ENCODE measurements around the gene MORC2. TPM values are rescaled to one million over a fixed set of nuclear protein-coding genes. Genes with fewer than 3 reads are reported as not detected.

The MORC2 gene
- total RNA-seq, 1 donor from 2014 or later: 11.3 TPM

- DNase-seq (ENCODE audit: low spot score): no peak
These were observed 18.5 kb downstream of the MORC2 start for GRCh38 chr22:30949934-30950660.

DNA sequence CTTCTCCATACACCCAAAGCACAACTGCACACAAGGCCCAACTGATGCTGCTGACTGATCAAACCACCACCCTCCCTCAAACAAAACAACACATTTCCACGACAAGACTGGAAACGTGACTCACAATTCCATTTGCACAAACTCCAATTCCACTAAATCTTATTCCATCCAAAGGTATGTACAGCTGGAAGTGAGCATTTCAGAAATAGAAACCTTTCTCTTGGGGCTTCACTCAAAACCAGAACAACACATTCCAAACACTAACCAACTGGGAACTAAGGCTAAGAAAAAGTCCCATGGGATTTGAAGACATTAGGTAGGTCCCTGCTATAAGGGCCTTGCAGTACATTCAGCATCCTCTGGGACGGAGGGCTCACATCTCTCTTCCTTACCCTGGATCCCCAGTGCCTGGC lies 19.6 kb downstream of the MORC2 start:
- DNase-seq (ENCODE audit: low spot score): no peak

GRCh38 chr22:30947816-30948454 lies 20.6 kb downstream of the MORC2 start:
- DNase-seq (ENCODE audit: low spot score): peak; percentile 74

DNA sequence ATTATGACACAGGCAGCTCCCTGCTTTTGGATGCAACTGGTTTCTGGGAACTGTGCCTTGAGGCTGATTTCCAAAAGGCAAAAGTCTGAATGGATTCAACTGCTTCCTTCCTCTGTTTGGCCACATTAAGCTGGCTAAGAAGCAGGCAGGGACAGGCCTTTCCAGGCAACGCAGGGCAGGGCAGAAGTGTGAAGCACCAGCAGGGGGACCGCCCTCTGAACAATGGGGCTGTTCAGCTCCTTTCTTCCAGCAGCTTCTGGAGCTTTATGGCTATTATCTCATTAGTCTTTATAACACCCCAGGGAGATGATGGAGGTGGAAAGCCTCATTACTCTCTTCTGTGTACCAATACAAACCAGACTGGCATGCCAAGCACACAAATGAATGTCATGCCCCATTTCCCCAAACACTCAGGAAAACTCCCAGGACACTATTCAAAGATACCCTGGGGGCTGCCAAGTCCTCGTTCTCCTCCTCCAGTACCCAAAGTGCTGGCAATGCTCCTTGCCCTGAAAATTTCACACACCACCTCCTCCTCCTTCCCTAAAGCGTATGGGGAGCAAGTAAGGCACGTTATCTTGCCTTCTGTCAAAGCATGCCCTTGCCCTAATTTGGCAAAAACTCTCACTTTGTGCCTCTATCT lies 21.3 kb downstream of the MORC2 start:
- DNase-seq (ENCODE audit: low spot score): no peak

GRCh38 chr22:30946354-30946753 lies 22.2 kb downstream of the MORC2 start:
- no peak for DNase-seq (ENCODE audit: low spot score)

- DNase-seq (ENCODE audit: low spot score): no peak
These were observed 22.9 kb downstream of the MORC2 start for GRCh38 chr22:30945653-30946052.

- no peak for DNase-seq (ENCODE audit: low spot score)
These were observed 23.6 kb downstream of the MORC2 start for GRCh38 chr22:30944986-30945385.

- DNase-seq (ENCODE audit: low spot score): no peak
These were observed 25.2 kb downstream of the MORC2 start for GRCh38 chr22:30943368-30943767.

- no peak for DNase-seq (ENCODE audit: low spot score)
These were observed 27.2 kb downstream of the MORC2 start for GRCh38 chr22:30941363-30941740.

GRCh38 chr22:30940685-30941362 lies 27.8 kb downstream of the MORC2 start:
- DNase-seq (ENCODE audit: low spot score): no peak

DNA sequence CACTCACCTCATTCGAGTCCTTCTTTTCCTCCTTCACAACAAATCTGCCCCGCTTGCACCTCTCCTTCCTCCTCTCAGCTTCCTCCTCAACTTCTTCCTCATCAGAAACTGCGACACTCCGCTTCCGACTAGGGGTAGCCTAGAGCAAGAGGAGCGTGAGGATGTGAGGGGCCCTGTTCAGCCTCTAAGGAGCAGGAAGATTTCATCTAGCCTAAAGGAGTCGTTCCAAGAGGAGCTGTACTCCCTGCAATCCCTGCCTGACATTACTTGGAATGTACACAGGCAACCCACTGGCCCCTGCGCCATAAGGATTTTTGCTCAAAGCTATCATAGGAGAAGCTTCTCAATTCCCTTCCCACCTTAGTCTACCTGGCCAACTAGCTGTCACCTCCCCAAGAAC lies 34.5 kb downstream of the MORC2 start:
- no peak for DNase-seq (ENCODE audit: low spot score)

DNA sequence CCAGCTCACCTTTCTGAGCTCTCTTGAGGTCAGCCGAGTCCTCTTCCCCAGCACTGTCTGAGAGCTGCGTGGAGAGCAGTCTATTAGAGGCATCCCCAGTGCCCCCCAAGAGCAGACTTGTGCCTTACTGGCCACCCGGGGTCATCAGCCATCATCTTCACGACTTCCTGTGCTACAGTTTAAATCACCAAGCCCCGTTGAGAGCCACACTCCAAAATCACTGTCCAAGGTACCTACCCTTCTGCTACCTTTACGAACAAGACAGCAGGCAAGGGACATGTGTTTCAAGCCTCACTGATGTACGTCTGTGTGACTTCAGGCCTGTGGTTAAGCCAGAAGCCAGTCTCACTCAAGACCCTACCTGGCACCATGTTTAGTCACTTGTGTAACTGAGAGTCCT lies 35.1 kb downstream of the MORC2 start:
- DNase-seq (ENCODE audit: low spot score): no peak

DNA sequence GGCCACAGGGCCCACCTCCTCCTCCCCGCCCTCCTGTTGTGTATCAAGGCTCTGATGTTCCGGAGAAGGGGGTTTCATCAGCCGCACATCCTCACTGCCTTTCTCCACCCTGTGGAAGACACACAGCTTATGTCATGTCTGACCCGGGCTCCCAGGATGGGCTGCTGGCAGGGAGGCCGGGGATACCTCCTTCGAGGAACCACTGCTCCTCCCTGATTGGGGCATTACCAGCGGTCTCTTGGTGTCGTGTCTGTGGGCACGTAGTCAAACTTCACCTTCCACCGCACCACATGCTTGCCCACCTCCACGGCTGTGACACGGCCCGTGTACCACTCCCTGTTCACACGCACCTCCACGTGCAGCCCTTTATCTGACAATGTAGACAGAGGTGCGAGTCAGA lies 35.9 kb downstream of the MORC2 start:
- DNase-seq (ENCODE audit: low spot score): no peak

GRCh38 chr22:30931541-30932300 lies 36.9 kb downstream of the MORC2 start:
- no peak for DNase-seq (ENCODE audit: low spot score)

- DNase-seq (ENCODE audit: low spot score): no peak
These were observed 38.3 kb downstream of the MORC2 start for GRCh38 chr22:30930228-30930627.

GRCh38 chr22:30928401-30928800 lies 40.2 kb downstream of the MORC2 start:
- DNase-seq (ENCODE audit: low spot score): no peak

DNA sequence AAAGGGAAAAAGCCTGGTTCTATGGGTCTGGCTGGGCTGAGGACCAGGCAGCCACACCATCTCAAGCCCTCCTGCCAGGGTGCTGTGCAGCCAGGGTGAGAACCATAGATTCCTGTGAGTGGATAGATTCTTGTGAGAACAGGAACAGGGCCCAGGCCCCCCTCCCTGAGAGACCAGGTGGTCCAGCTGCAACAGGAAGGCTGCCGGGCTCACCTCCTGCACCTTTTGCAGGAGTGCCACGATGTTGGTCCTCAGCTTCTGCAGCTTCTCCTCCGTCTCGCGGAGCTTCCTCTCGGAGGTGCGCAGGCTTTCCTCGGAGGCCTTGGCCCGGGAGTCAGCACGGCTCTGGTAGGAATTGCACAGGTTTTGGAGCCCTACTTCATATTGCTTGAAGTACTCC lies 40.8 kb downstream of the MORC2 start:
- no peak for DNase-seq (ENCODE audit: low spot score)

DNA sequence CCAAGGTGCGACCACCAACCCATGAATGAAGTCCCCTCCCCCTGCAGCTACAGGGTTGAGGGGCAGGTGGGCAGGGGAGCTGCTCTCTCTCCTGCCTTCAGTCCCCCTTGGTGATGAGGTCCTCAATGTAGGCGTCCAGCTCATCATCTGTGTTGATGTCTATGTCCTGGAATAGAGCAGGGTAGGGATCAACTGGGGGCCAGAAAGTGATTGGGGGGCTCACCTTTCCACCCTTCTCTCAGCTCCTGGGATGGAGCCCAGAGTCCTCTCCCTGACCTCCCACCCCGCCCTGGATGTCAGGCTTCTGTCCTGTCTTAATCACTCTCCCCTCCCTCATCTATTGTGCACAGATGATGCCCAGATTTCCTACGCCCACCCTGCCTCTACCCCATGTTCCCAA lies 41.9 kb downstream of the MORC2 start:
- DNase-seq (ENCODE audit: low spot score): no peak

DNA sequence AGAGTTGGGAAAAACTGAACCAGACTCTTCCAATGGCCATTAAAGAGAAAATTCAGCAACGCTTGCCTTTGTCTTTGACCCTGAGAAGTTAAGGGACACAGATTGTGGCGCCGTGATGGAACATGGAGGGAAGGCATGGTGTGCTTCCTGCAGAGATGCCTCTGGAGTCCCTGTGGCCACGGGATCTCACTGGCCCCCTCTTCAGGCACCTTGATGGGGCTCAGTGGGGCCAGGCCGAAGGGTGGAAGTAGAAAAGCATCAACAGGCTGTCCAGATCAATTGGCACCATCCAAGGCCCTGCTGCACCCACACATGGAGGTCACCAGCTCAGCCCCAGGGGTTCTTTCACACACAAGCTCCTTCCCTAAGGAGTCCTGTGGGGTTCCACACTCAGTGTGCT lies 42.9 kb downstream of the MORC2 start:
- no peak for DNase-seq (ENCODE audit: low spot score)

- DNase-seq (ENCODE audit: low spot score): no peak
These were observed 45.2 kb downstream of the MORC2 start for GRCh38 chr22:30923168-30923900.

GRCh38 chr22:30922151-30922611 lies 46.4 kb downstream of the MORC2 start:
- peak; percentile 62 for DNase-seq (ENCODE audit: low spot score)

Data from umbilical cord (tissue), 2 donors.